K562 (cell line): Measurements from ENCODE around the gene ZNF529. TPM values are rescaled to one million over a fixed set of nuclear protein-coding genes. Genes with fewer than 3 reads are reported as not detected.
A peak's percentile ranks its signal among the peaks of the same experiment; 100 is the strongest.

Source experiments
- CBX1 ChIP-seq: sonication (generic); IDR thresholded peaks from 2 replicates; pipeline ENCODE4 v1.6.1; 2016; ENCODE audit warnings: antibody characterized with exemption, low read depth, mild to moderate bottlenecking
- CEBPG ChIP-seq, 3 experiments: fragments of 200-800 bp in 1 of 3; sonication (Bioruptor generic) in 1 of 3; sonication (generic) in 1 of 3; formaldehyde crosslinking in 1 of 3; IDR thresholded peaks in 2 of 3; conservative IDR thresholded peaks in 1 of 3; 2 replicates each; pipeline versions ENCODE4 v1.6.1 to v1.8.0; 2016 to 2022; ENCODE audit warnings: missing compliant biosample characterization in 2 of 3, missing genetic modification characterization in 2 of 3, mild to moderate bottlenecking in 1 of 3, missing genetic modification reagents in 1 of 3
- E2F1 ChIP-seq: sonication (generic); formaldehyde crosslinking; IDR thresholded peaks from 2 replicates; pipeline ENCODE4 v1.8.1; 2023; ENCODE audit warnings: mild to moderate bottlenecking, missing genetic modification reagents, moderate library complexity
- E2F8 ChIP-seq: fragments of 450-650 bp; IDR thresholded peaks from 2 replicates; pipeline ENCODE4 v1.7.1; 2018; ENCODE audit warnings: mild to moderate bottlenecking, low read depth; ENCODE audit not compliant: partially characterized antibody
- ETV1 ChIP-seq: fragments of 450-650 bp; conservative IDR thresholded peaks from 2 replicates; pipeline ENCODE4 v1.6.1; 2016; ENCODE audit warnings: missing genetic modification characterization, control low read depth, low read depth, missing compliant biosample characterization
- ETV5 ChIP-seq: sonication (generic); formaldehyde crosslinking; IDR thresholded peaks from 2 replicates; pipeline ENCODE4 v1.4.0; 2020; ENCODE audit warnings: low read depth, mild to moderate bottlenecking, missing genetic modification reagents
- POLR2A ChIP-seq: fragments of 450-650 bp; conservative IDR thresholded peaks from 2 replicates; pipeline ENCODE4 v1.6.1; 2016
- POLR2AphosphoS2 ChIP-seq: IDR thresholded peaks from 2 replicates; pipeline ENCODE4 v1.6.1; 2012; ENCODE audit warnings: low read length, improper control_type of control experiment
- RAD51 ChIP-seq: fragments of 450-650 bp; IDR thresholded peaks from 2 replicates; pipeline ENCODE4 v1.7.1; 2016; ENCODE audit warnings: low read depth, mild to moderate bottlenecking, borderline replicate concordance
- SOX6 ChIP-seq: fragments of 450-650 bp; IDR thresholded peaks from 2 replicates; pipeline ENCODE4 v1.6.1; 2014; ENCODE audit warnings: mild to moderate bottlenecking
- SPI1 ChIP-seq: IDR thresholded peaks from 2 replicates; pipeline ENCODE4 v1.6.1; 2011; ENCODE audit warnings: low read depth, low read length, control low read depth, borderline replicate concordance
- TCF3 ChIP-seq: sonication (generic); formaldehyde crosslinking; IDR thresholded peaks from 2 replicates; pipeline ENCODE4 v1.4.0; 2020; ENCODE audit warnings: mild to moderate bottlenecking, missing genetic modification reagents
- TRIM24 ChIP-seq, 2 experiments: fragments of 450-650 bp; IDR thresholded peaks; 2 replicates each; pipeline ENCODE4 v1.6.1; 2016
- XRCC3 ChIP-seq: fragments of 450-650 bp; IDR thresholded peaks from 2 replicates; pipeline ENCODE4 v1.6.1; 2017; ENCODE audit warnings: mild to moderate bottlenecking, moderate library complexity
- ZNF239 ChIP-seq: fragments of 250-450 bp; sonication (Bioruptor Pico); IDR thresholded peaks from 2 replicates; pipeline ENCODE4 v1.4.0; 2020; ENCODE audit warnings: mild to moderate bottlenecking
- ZNF592 ChIP-seq: fragments of 450-650 bp; IDR thresholded peaks from 2 replicates; pipeline ENCODE4 v1.6.1; 2017; ENCODE audit warnings: antibody characterized with exemption, mild to moderate bottlenecking
- polyA plus RNA-seq, 8 experiments: library from polyadenylated mRNA; depleted of rRNA in 4 of 8; stranded (reverse) in 5 of 8; unstranded in 3 of 8; fragments of >200 nt; fragmentation: Nextera tagmentation in 2 of 8; fragmentation: Illumina TruSeq in 1 of 8; extraction: Ambion mirVana in 2 of 8; extraction: Trizol in 1 of 8; gene quantifications; 2 replicates each; pipeline versions ENCODE4 v1.2.1 to v1.2.3, GENCODE V29; 2011 to 2014; ENCODE audit warnings: inconsistent platforms in 1 of 8, missing spikeins in 1 of 8
- total RNA-seq, 7 experiments: library from RNA; depleted of rRNA in 6 of 7; stranded (reverse); fragments of >200 nt in 6 of 7; fragmentation: Illumina TruSeq in 2 of 7; extraction: Trizol in 2 of 7; gene quantifications; 2 replicates each; pipeline versions ENCODE4 v1.2.1 to v1.2.3, GENCODE V29; 2011 to 2021; ENCODE audit warnings: low replicate concordance in 1 of 7

Gene ZNF529
- total and polyA plus RNA-seq, 9 of the 15 experiments (the other 6 are each of a cell fraction or from before 2014, with no cell fraction given): 2.4 to 12.6 (median 6.3) TPM

- TF ChIP-seq E2F8 (peak; percentile 59), POLR2AphosphoS2 (0 out of 2 replicates have a peak, but pooled peaks have one; percentile 52), ZNF592 (peak; percentile 45; the same call in 1 of the 2 replicates), ZNF239 (CRISPR knock-in tag) (0 out of 2 replicates have a peak, but pooled peaks have one; percentile 7), CEBPG (CRISPR knock-in tag; IDR thresholded peaks at IDR 0.05) (0 out of 2 replicates have a peak, but pooled peaks have one; percentile 30), CEBPG (tag; conservative IDR thresholded peaks at IDR 0.05 in 1 of 2, IDR thresholded peaks at IDR 0.05 in 1 of 2) (no peak), ETV5 (CRISPR knock-in tag) (peak; percentile 85), TRIM24 (IDR thresholded peaks at IDR 0.05) (peak in 1 of 2 experiments; percentile 62; a peak in 2 of 4 replicates), TCF3 (CRISPR knock-in tag) (peak; percentile 13), SOX6 (peak; percentile 54; the same call in 1 of the 2 replicates), CBX1 (peak; percentile 75; the same call in 1 of the 2 replicates), RAD51 (no peak), SPI1 (peak; percentile 32; the same call in 1 of the 2 replicates), E2F1 (0 out of 2 replicates have a peak, but pooled peaks have one; percentile 53), POLR2A (peak; percentile 96), XRCC3 (no peak), ETV1 (tag) (peak; percentile 74)
Measured at GRCh38 chr19:36573020-36573894, at the start of gene ZNF529 (continued).
